Erythroblast (primary cell): ENCODE results near the gene PUS10.

ENCODE experiments used
- GATA1 ChIP-seq: IDR thresholded peaks from 2 replicates; pipeline ENCODE4 v1.6.1; 2011; ENCODE audit warnings: low read depth, mild to moderate bottlenecking, control low read depth, low read length, moderate library complexity
- POLR2A ChIP-seq: IDR thresholded peaks from 2 replicates; pipeline ENCODE4 v1.6.1; 2011; ENCODE audit warnings: mild to moderate bottlenecking, low read length

- TF ChIP-seq POLR2A (no peak), GATA1 (no peak)
Observed at GRCh38 chr2:61018318-61018755, 282 bp upstream of the PUS10 start.
